ENCODE data around the gene PIGK. TPM values are rescaled to one million over a fixed set of nuclear protein-coding genes. Genes with fewer than 3 reads are reported as not detected.

PIGK gene
- total and polyA plus RNA-seq, 10 donors, result 3.2 to 29.3 (median 19.4) TPM

DNA sequence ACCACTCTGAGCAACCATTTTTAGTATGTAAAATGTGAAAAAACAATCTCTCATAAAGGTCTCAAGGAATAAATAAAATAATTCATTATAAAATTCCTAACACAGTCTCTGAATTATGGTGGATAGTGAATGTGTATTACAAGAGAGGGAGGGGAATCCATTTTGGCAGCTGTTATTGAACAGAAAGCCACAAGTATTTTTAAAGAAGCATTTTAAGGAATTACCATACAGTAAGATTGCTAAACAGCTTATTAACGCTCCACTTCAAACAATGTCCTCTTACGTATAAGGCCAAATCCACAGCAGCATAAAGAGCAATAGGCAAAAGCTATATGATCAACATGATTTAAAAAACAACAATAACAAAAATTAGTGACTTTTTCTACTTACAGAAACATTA, 18.4 kb downstream of the PIGK start:
- Histone ChIP-seq H3K9me3 (peaks cover 0 to 22% (median 17%) of the 10 kb centered on the region in 8 donors), H3K4me1 (no peaks in the 10 kb centered on the region), H3K27me3 (replicated peaks in 1 of 7) (no peaks in the 10 kb centered on the region), H3K36me3 (peaks cover 0 to 26% (median 0%) of the 10 kb centered on the region in 6 donors), H3K4me3 (no peak overlapping the region), H3K27ac (no peak overlapping the region)
- TF ChIP-seq POLR2AphosphoS5 (IDR thresholded peaks at IDR 0.05) (no peak), POLR2A (IDR thresholded peaks at IDR 0.05) (no peak)
- TF ChIP-seq, protein P1, sequence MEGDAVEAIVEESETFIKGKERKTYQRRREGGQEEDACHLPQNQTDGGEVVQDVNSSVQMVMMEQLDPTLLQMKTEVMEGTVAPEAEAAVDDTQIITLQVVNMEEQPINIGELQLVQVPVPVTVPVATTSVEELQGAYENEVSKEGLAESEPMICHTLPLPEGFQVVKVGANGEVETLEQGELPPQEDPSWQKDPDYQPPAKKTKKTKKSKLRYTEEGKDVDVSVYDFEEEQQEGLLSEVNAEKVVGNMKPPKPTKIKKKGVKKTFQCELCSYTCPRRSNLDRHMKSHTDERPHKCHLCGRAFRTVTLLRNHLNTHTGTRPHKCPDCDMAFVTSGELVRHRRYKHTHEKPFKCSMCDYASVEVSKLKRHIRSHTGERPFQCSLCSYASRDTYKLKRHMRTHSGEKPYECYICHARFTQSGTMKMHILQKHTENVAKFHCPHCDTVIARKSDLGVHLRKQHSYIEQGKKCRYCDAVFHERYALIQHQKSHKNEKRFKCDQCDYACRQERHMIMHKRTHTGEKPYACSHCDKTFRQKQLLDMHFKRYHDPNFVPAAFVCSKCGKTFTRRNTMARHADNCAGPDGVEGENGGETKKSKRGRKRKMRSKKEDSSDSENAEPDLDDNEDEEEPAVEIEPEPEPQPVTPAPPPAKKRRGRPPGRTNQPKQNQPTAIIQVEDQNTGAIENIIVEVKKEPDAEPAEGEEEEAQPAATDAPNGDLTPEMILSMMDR (IDR thresholded peaks at IDR 0.05 in 8 of 11, conservative IDR thresholded peaks at IDR 0.05 in 3 of 11), result no peak
- WGBS, 5 donors, result 65 to 91% (median 77%) methylated on average over 2 of the region's 2 CpGs
- intact Hi-C loops (cut with DNase I; ENCODE audit: low total_unique reads), result no loop called here
- DNase-seq, result no peak

DNA sequence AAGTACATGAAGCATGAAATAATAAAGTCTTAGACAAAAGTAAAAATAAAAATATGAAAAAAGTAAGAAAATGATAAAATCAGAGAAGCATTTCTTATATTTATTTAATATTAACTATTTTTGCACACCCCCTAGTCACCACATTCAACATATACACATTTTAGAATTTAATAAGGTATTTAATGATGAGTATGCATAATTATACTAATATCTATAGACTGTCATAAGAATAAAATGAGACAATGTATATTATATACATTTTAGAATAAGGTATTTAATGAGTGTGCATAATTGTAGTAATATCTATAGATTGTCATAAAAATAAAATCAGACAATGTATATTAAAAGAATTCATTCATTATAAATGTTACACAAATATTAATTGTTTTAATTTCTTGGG, 18.9 kb downstream of the PIGK start:
- Histone ChIP-seq H3K27ac (no peak overlapping the region), H3K36me3 (peaks cover 0 to 21% (median under 1%) of the 10 kb centered on the region in 6 donors), H3K27me3 (replicated peaks in 1 of 7) (no peaks in the 10 kb centered on the region), H3K4me3 (no peak overlapping the region), H3K4me1 (no peaks in the 10 kb centered on the region), H3K9me3 (peaks cover 0 to 18% (median 16%) of the 10 kb centered on the region in 8 donors)
- TF ChIP-seq POLR2A (IDR thresholded peaks at IDR 0.05) (no peak), POLR2AphosphoS5 (IDR thresholded peaks at IDR 0.05) (no peak)
- TF ChIP-seq, protein P1 (IDR thresholded peaks at IDR 0.05 in 8 of 11, conservative IDR thresholded peaks at IDR 0.05 in 3 of 11), result no peak
- intact Hi-C loops (cut with DNase I; ENCODE audit: low total_unique reads), result no loop called here
- DNase-seq, result no peak

DNA sequence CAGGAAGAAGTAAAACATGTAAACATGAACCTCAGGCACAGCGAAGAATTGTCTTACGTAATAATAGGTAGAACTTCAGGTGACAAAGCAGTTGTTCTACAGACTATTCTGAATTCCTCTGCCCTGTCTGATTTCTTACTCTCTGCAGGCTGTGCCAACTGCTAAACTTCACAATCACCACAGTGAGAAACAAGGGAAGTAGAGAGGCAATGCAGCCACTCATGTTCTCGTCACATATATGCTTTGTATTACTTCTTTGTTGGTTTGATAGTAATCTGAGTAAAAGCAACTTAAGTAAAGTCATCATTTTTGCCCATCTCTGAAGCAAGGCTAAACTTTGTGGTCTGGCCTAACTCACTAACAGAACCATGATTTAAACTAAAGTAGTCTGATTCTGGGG, 21.9 kb downstream of the PIGK start:
- Histone ChIP-seq H3K4me3 (no peak overlapping the region), H3K27ac (no peak overlapping the region), H3K36me3 (peaks cover 0 to 11% (median 4%) of the 10 kb centered on the region in 6 donors), H3K4me1 (no peaks in the 10 kb centered on the region), H3K27me3 (replicated peaks in 1 of 7) (no peaks in the 10 kb centered on the region), H3K9me3 (no peaks in the 10 kb centered on the region)
- WGBS, 5 donors, result 87 to 98% (median 92%) methylated on average over 3 of the region's 3 CpGs
- TF ChIP-seq POLR2A (IDR thresholded peaks at IDR 0.05) (no peak), POLR2AphosphoS5 (IDR thresholded peaks at IDR 0.05) (no peak)
- TF ChIP-seq, protein P1 (IDR thresholded peaks at IDR 0.05 in 8 of 11, conservative IDR thresholded peaks at IDR 0.05 in 3 of 11), result no peak
- DNase-seq, result no peak
- intact Hi-C loops (cut with DNase I; ENCODE audit: low total_unique reads), result no loop called here

DNA sequence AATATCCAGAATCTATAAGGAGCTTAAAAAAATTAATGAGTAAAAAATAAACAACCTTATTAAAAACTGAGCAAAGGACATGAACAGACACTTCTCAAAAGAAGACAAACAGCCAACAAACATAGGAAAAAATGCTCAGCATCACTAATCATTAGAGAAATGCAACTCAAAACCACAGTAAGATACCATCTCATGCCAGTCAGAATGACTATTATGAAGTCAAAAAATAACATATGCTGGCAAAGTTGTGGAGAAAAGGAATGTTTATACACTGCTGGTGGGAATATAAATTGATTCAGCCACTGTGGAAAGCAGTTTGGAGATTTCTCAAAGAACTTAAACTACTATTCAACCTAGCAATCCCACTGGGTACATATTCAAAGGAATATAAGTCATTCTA, 25.3 kb downstream of the PIGK start:
- Histone ChIP-seq H3K27me3 (replicated peaks in 1 of 7) (no peaks in the 10 kb centered on the region), H3K27ac (no peak overlapping the region), H3K4me1 (no peaks in the 10 kb centered on the region), H3K36me3 (peaks cover 0 to 15% (median 4%) of the 10 kb centered on the region in 6 donors), H3K4me3 (no peak overlapping the region), H3K9me3 (no peaks in the 10 kb centered on the region)
- DNase-seq, result no peak
- no peak for TF ChIP-seq POLR2AphosphoS5 (IDR thresholded peaks at IDR 0.05)
- TF ChIP-seq POLR2A (IDR thresholded peaks at IDR 0.05), result no peak
- TF ChIP-seq, protein P1 (IDR thresholded peaks at IDR 0.05 in 8 of 11, conservative IDR thresholded peaks at IDR 0.05 in 3 of 11), result no peak
- intact Hi-C loops (cut with DNase I; ENCODE audit: low total_unique reads), result no loop called here
